HG03045 (cell line): Measurements from ENCODE around the gene SFXN2.
A peak's percentile ranks its signal among the peaks of the same experiment; 100 is the strongest.
"Not testable (repeated sequence)": the region's sequence is repeated elsewhere in the genome, so short reads cannot be mapped to it uniquely, and the experiment has no call there.

Source experiments
- ATAC-seq: cut with Tn5 transposase; IDR thresholded peaks from one replicate; pipeline ENCODE4 v1.9.1; 2021; ENCODE audit warnings: mild to moderate bottlenecking, moderate library complexity; ENCODE audit not compliant: unreplicated experiment

The SFXN2 gene

DNA sequence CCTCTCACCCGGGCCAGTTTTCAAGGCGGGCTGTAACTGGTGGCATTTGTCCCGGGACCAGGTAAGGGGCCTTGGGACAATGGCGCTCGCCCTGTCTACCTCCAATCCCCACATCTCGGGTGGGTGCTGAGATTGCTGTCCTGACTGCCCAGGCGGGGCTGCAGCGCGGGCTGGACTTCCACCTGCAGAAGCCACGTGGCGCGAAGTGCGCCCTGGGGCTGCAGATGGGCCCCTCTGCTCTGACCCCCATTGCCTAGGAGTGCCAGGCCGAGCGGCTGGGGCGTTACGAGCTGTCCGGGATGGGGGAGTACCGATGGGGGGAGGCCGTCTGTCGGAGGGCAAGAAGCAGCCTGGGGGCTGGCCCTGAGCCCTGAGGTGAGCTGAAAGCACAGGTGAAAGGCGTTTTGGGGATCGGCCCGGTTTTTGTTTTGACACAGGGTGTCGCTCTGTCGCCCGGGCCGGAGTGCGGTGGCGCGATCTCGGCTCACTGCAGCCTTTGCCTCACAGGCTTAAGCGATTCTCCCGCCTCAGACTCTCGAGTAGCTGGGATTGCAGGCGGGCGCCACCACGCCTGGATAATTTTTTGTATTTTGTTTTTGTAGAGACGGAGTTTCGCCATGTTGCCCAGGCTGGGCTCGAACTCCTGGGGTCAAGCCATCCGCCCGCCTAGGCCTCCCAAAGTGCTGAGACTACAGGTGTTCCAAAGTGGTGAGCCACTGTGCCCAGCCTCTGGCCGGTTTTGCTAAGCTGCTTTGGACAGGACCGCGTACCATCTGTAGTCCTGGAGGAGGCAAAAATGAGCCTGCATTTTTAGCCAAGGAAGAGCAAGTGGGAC, at the start of gene SFXN2:
Gene SFXN2, plus strand, starts transcription at position 16 of the 835 bp plus-strand sequence. CDS start 12,001 bp downstream, outside the sequence.
- ATAC-seq: peak; percentile 20

- no peak for ATAC-seq
Observed at GRCh38 chr10:102665904-102666509, 48.4 kb upstream of the SFXN2 start.

- not testable (repeated sequence) for ATAC-seq
Observed at GRCh38 chr10:102667411-102667810, 47.0 kb upstream of the SFXN2 start.

- no peak for ATAC-seq
Observed at GRCh38 chr10:102668326-102669107, 45.9 kb upstream of the SFXN2 start.

DNA sequence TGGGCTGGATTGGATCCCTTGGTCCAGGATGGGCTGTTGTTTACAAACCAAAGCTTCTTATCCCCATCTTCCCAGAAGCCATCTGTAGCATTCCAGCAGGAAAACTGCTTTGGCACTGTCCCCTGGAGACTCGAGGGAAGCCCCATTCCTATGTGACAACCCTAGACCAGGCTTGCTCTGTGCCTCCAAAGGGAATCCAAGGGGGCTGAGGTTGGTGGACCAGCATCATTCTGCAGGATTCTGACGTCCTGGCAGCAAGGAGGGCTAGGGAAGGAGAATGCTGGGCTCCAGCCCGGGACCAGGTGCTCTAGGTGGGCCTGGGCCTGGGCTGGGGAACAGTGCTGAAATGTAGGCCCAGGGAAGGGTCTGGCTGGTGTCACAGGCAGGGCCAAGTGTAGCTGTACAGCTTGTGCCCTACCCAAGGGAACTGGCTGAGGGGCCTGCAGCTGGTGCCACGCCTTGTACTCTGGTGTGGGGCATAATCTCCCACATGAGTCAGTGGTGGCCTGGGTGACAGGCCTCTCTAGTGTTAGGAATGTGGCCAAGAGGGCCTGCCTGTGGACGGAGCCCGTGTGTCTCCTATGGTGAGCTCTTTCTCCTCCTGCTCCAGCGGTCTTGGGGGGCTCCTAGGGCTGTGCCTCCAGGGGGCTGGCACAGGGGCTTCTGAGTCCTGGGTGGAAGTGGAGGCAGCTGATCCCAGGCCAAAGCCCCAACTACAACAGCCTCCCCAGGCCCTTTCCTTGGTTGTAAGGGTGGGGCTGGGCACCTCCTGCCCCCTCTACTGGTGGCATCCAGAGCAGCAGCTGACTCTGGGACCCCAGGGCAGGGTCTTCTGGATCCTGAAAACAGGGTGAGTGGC, 45.0 kb upstream of the SFXN2 start:
- ATAC-seq: no peak

DNA sequence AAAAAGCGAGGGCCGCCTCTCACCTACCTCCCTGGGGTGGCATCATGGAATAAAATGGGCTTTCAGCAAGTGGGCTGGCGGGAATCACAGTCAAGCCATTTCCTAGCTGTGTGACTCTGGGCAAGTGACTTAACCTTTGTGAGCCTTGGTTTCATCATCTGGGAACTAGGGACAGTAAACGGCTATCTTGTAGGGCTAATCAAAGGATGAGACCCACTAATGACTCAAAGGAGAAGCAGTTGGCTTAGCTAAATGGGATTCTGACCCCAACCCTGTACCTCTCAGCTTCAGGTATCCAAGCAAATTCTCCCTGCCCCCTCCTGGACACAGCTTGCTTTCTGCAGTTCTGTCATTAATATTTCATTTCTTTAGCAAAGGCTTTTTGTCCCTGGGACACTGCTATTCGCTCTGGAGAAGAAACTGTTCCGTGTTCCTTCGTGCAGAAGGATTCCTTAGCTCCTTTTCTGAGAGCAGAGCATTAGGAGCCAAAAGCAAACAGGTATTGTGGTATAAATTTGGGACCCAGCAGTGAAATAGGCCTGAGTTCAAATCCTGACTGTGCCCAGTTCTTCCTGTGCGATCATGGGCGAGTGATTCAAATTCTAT, 44.3 kb upstream of the SFXN2 start:
- no peak for ATAC-seq

DNA sequence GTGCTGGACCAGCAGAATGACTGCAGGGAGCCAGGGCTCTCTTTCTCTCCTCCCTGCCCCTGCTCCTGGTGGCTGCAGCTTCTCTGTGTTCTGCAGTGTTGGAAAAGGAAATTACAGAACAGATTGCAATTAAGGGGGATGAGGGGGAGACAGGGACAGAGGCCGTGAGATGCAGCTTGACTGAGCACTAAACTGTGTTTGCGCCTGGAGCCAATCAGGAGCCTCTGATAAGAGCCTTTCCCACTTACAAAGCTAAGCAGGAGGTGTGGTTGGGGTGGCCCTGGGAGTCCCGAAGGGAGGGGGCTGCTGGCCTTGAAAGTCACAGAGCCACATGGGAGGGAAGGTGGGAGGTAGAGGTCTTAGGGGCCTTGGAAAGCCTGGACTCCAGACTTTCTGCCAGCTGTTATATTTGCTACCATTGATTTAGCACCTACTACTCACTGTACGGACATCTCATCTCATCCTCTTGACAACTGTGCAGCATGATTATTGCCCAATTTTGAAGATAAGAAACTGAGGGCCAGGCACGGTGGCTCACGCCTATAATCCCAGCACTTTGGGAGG, 43.5 kb upstream of the SFXN2 start:
- no peak for ATAC-seq

GRCh38 chr10:102673236-102673818, 41.1 kb upstream of the SFXN2 start:
- no peak for ATAC-seq

DNA sequence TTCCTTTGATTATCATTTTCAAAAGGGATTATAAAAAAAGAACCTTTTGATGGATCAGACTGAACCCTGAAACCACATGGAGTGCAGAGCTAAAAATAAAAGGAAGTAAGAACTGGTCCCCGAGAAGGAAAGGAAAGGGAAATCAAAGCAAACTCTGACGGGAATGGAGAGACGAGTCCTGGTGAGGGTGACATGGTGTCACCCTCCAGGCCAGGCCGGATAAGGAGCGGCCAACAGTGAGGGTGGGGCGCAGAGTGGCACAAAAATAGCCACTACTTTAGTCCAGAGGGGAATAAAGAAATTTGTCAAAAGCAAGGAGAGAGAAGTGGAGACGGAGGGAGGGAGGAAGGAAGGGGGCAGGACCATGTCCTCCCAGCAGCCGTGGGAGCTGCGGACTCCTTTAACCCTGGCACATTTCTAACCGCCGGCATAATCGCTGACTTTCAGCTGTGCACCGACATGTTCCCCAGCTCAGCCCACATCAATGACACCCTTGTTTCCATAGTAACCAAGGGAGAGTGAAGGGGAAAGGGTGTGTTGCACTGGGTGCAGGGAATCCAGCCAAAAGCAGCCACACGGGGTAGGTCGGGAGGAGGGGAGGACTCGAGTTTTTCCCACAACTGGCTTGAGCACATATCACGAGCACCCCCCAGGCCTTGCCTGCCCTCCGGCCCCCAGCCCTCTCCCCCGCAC, 40.5 kb upstream of the SFXN2 start:
- no peak for ATAC-seq

DNA sequence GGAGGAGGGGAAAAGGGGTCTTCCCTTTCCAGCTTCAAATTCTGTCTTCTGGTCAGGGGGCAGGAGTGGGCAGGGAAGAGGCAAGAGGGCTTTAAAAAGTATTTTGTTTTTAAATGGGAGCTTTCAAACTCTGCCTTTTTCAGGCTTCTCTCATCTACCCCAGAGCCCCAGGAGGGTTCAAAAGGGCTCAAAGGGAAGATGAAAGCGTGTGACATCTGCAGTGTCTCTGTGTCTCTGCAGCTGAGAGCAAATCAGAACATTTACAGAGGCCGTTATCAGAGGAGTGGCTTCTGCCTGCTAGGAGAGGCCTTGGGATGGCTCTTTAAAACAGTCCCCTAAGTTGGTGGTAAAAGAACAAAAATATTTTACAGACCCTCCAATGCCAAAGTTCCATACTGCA, 39.9 kb upstream of the SFXN2 start:
- no peak for ATAC-seq

DNA sequence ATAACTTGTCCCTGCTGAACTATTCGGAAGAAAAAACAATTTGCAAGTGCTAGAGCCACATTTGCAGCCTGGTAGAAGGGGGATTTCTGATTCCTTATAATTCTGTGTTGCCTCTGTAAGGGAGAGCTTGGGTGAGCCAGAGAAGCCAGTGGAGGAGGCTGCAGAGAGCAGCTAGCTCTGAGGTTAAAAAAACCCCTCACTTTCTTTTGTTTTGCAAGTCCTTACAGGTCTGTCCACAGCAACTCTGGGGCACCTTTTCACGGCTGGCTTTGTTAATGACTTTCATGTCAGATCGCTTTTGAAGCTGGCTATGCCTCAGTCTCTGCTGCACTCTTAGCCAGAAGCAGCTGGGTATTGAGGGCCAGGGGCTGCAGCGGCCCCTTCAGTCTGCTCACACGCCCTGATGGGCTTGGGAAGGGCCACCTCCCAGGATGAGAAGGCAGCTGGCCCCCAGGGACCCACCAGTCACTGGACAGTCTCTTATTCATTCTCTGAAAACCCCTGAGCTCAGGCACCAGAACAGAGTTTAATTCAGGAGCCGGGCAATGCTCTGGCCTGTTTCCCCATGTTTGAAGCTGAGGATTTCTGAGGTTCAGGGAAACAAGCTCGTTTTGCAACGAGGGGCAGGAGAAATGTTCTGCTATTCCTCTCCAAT, 39.3 kb upstream of the SFXN2 start:
- ATAC-seq: no peak

- ATAC-seq: no peak
Observed at GRCh38 chr10:102675666-102676533, 38.5 kb upstream of the SFXN2 start.

GRCh38 chr10:102676534-102677315, 37.7 kb upstream of the SFXN2 start:
- no peak for ATAC-seq

DNA sequence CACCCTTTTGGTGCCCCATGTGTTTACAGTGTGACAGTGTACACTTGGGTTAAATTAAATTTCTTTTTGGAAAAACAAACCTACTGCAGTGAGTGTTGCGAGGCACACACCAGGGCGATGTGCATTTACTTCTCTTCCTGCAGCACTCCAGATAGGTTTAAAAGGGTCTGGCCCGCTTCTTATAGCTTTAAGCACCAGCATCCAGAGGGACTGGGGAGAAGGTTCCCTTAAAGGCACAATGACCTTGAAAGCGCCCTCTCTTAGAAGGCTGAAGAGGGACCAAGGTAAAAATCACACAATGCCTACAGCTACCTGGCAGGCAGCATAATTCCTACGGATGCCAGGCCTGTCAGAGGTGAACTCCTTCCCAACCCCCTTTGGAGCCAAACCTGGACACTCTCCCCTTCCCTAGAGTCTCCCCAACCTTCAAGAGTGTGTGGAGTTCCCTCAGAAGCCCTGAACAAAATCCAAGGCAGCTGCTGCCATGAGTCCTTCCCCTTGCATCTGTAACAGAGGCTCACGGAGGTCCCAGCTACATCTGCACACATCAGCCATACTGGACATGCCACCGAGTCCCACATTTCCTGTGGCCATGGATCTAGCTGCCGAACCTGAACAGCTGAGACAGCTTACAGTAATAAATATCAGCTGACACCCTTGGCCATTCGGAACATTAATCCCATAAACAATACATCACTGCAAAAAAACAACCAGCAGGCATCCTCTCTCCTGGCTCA, 36.9 kb upstream of the SFXN2 start:
- no peak for ATAC-seq

DNA sequence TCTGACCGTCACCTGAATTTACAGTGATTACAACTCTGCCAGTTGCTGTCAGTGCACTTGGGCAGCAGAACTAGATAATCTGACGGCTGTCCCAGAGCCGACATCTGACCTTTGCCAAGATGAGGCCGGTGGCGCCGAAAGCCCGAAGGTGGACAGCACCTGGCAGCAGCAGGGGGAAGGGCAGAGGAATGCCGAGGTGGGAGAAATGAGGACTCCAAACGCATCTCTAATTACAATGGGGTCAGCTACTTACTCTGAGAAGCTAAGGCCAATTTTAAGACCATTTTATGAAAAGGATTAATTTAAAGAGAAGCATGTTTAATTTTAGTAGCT, 36.4 kb upstream of the SFXN2 start:
- no peak for ATAC-seq

- no peak for ATAC-seq
Observed at GRCh38 chr10:102678842-102679289, 35.6 kb upstream of the SFXN2 start.
